GM12875 (cell line): ENCODE data around the gene SHMT2.

Experiments
- H3K4me3 ChIP-seq: one replicate; pipeline ENCODE4 v1.5.1; 2011; ENCODE audit warnings: low read depth, low read length, control low read depth
- TF ChIP-seq, protein P1 (sequence below): IDR thresholded peaks from 2 replicates; pipeline ENCODE4 v1.5.1; 2011; ENCODE audit warnings: low read depth, mild to moderate bottlenecking, control low read depth, inconsistent platforms, low read length, moderate library complexity, borderline replicate concordance; ENCODE audit not compliant: insufficient read depth

Gene SHMT2

GRCh38 chr12:57218030-57218853 lies 11.3 kb upstream of the SHMT2 start:
- TF ChIP-seq, protein P1, sequence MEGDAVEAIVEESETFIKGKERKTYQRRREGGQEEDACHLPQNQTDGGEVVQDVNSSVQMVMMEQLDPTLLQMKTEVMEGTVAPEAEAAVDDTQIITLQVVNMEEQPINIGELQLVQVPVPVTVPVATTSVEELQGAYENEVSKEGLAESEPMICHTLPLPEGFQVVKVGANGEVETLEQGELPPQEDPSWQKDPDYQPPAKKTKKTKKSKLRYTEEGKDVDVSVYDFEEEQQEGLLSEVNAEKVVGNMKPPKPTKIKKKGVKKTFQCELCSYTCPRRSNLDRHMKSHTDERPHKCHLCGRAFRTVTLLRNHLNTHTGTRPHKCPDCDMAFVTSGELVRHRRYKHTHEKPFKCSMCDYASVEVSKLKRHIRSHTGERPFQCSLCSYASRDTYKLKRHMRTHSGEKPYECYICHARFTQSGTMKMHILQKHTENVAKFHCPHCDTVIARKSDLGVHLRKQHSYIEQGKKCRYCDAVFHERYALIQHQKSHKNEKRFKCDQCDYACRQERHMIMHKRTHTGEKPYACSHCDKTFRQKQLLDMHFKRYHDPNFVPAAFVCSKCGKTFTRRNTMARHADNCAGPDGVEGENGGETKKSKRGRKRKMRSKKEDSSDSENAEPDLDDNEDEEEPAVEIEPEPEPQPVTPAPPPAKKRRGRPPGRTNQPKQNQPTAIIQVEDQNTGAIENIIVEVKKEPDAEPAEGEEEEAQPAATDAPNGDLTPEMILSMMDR, result no peak
- H3K4me3 ChIP-seq, result no peak overlapping the region

DNA sequence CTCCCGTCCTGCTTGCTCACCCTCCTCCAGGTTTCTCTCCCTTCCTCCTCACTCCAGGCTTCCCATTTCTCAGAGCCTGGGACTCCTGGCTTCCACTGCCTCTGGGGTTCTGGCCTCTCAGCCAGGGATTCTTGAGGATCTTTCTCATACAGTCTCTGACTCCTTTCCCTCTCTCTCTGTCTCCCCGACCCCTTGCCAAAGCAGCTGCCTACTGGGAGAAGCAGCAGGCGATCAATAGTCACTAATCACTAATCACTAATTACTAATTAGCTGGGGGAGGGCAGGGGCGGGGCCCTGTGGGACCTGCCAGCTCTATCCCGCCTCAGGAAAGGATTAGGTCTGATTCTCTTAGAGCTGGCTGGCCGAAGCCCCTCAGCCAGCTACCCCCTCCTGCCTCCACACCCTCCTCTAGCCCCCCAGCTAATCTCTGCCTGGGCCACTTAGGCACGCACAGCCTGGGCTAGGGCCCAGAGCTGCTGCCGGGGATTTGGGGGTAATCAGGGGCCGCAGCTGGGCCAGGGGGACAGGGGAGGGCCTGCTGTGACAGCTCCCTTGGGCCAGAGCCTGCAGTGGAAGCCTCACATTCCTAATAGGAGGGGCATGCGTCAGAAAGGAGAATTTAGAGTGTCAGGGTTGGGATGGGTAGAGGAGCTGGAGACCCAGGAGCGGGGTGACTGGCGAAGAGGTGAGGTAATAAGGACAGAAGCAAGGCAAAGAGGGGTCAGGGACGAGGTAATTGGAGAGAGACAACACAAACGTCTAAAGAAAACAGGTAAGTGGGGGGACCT lies 10.1 kb upstream of the SHMT2 start:
- H3K4me3 ChIP-seq, result no peak overlapping the region
- TF ChIP-seq, protein P1, result no peak

- no peak overlapping the region for H3K4me3 ChIP-seq
- TF ChIP-seq, protein P1, result no peak
Observed at GRCh38 chr12:57219993-57220754, 9.3 kb upstream of the SHMT2 start.

- TF ChIP-seq, protein P1, result no peak
- H3K4me3 ChIP-seq, result no peak overlapping the region
Observed at GRCh38 chr12:57220770-57221168, 8.7 kb upstream of the SHMT2 start.

DNA sequence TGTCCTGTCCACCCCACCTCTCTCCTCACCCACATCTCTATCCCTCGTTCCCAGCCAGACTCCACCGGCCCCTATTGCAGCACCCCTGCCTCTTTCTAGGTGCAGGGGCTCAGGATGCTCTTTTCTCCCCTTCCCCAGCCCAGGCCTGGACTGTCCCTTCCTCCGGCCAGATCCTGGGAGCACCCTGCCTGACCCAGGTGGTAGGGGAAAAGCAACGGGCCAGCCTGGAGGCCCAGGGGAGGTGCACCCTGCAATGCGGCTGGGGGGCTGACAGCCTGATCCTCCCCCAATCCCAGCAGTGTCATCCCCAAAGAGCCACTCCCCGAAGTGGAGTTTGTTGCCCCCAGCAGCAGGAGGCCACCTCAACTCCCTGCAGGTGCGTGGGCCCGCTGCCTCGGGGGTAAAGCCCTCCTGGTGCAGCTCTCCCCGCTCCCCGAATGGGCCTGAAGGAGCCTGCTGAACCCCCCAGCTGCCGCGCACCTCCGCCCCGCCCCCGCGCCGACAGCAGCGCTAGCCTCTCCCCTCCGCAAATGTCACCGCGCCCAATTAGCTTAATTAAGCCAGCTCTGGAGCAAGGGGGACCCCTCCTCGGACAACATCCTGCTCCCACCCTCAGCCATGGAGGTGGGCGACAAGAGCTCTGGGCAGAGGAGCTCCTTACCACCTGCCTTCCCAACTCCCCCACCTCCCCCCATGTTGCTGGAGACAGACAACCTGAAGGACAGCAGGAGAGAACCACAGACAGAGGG lies 8.2 kb upstream of the SHMT2 start:
- TF ChIP-seq, protein P1, result no peak
- no peak overlapping the region for H3K4me3 ChIP-seq
